ENCODE results near the gene CDH3. TPM values are rescaled to one million over a fixed set of nuclear protein-coding genes. Genes with fewer than 3 reads are reported as not detected.

Gene CDH3
- total RNA-seq, 1 experiment from 2014 or later, result 109 TPM

GRCh38 chr16:68737046-68737729, 92.1 kb downstream of the CDH3 start, which contains the start of gene CDH1:
CDH1 (plus strand) TSS chr16:68737292; CDS start chr16:68737416, 124 bp downstream.
- Histone ChIP-seq H3K9me3 (ENCODE audit: low read length) (no peaks in the 10 kb centered on the region), H3K4me2 (ENCODE audit: low read length) (peak within 1 kb of the TSS; percentile 88), H3K79me2 (ENCODE audit: low read length) (peaks cover 42% of the 10 kb centered on the region), H3K27me3 (ENCODE audit: low read length) (no peaks in the 10 kb centered on the region), H2AFZ (ENCODE audit: low read length) (peak within 1 kb of the TSS; percentile 65), H3F3A (ENCODE audit: low read length, unreplicated experiment) (peaks cover 4% of the 10 kb centered on the region), H3K27ac (ENCODE audit: low read length) (peak within 1 kb of the TSS; percentile 57), H3K4me3 (ENCODE audit: low read length) (peak within 1 kb of the TSS; percentile 90), H3K9me2 (replicated peaks; ENCODE audit: low read length) (no peaks in the 10 kb centered on the region), H3K4me1 (ENCODE audit: insufficient read depth, low read length) (peaks cover 30% of the 10 kb centered on the region), H3K36me3 (ENCODE audit: low read depth, low read length) (no peaks in the 10 kb centered on the region), H4K20me1 (ENCODE audit: low read length) (peaks cover 11% of the 10 kb centered on the region; the same call in 1 of the 2 replicates), H3K9ac (ENCODE audit: low read length) (peak within 1 kb of the TSS; percentile 82)
- POLR2A ChIA-PET (ENCODE audit: unreplicated experiment), result interaction anchor here (0.5 to 1.2 kb wide), 9 partner anchors 13 to 352 kb away, joined by 3 to 20 read pairs (median 4); no protein-coding TSS in a partner anchor
- CTCF ChIA-PET, result interaction anchor here (1.1 kb wide), 1 partner anchor 60 kb away, joined by 4 read pairs; no protein-coding TSS in a partner anchor
- intact Hi-C loops (cut with micrococcal nuclease), result no loop called here
- peak; percentile 86 for DNase-seq
- TF ChIP-seq, protein P1, sequence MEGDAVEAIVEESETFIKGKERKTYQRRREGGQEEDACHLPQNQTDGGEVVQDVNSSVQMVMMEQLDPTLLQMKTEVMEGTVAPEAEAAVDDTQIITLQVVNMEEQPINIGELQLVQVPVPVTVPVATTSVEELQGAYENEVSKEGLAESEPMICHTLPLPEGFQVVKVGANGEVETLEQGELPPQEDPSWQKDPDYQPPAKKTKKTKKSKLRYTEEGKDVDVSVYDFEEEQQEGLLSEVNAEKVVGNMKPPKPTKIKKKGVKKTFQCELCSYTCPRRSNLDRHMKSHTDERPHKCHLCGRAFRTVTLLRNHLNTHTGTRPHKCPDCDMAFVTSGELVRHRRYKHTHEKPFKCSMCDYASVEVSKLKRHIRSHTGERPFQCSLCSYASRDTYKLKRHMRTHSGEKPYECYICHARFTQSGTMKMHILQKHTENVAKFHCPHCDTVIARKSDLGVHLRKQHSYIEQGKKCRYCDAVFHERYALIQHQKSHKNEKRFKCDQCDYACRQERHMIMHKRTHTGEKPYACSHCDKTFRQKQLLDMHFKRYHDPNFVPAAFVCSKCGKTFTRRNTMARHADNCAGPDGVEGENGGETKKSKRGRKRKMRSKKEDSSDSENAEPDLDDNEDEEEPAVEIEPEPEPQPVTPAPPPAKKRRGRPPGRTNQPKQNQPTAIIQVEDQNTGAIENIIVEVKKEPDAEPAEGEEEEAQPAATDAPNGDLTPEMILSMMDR (conservative IDR thresholded peaks at IDR 0.05; ENCODE audit: low read depth, low read length), result no peak
- TF ChIP-seq EZH2 (IDR thresholded peaks at IDR 0.05; ENCODE audit: low read length, unreplicated experiment) (no peak), EZH2phosphoT487 (IDR thresholded peaks at IDR 0.05; ENCODE audit: borderline replicate concordance, low read length) (no peak)
- no TSS peak for BruUV-seq (replicated peaks)
- peak; percentile 52 for ATAC-seq

- peak overlapping the region; percentile 82 for H3K9ac ChIP-seq (ENCODE audit: low read length)
- ATAC-seq (peak; percentile 39), DNase-seq (peak; percentile 52)
- H3F3A ChIP-seq (ENCODE audit: low read length, unreplicated experiment), result peaks cover 8% of the 10 kb centered on the region
- no peaks in the 10 kb centered on the region for H3K9me2 ChIP-seq (replicated peaks; ENCODE audit: low read length)
- intact Hi-C loops (cut with micrococcal nuclease), result no loop called here
- TSS peak; percentile 49 for BruUV-seq (replicated peaks)
- peak overlapping the region; percentile 90 for H3K4me3 ChIP-seq (ENCODE audit: low read length)
- no peak overlapping the region for H2AFZ ChIP-seq (ENCODE audit: low read length)
- H3K36me3 ChIP-seq (ENCODE audit: low read depth, low read length), result no peaks in the 10 kb centered on the region
- no peaks in the 10 kb centered on the region for H3K27me3 ChIP-seq (ENCODE audit: low read length)
- H3K4me1 ChIP-seq (ENCODE audit: insufficient read depth, low read length), result peaks cover 33% of the 10 kb centered on the region
- POLR2A ChIA-PET (ENCODE audit: unreplicated experiment), result interaction anchor here (0.5 to 1.2 kb wide), 5 partner anchors 15 to 446 kb away, joined by 3 to 4 read pairs (median 4); no protein-coding TSS in a partner anchor
- CTCF ChIA-PET, result interaction anchor here (0.6 to 1.1 kb wide), 3 partner anchors 61 to 148 kb away, joined by 4 to 5 read pairs (median 4); no protein-coding TSS in a partner anchor
- peaks cover 11% of the 10 kb centered on the region; the same call in 1 of the 2 replicates for H4K20me1 ChIP-seq (ENCODE audit: low read length)
- peak overlapping the region; percentile 57 for H3K27ac ChIP-seq (ENCODE audit: low read length)
- peak overlapping the region; percentile 88 for H3K4me2 ChIP-seq (ENCODE audit: low read length)
- TF ChIP-seq EZH2phosphoT487 (IDR thresholded peaks at IDR 0.05; ENCODE audit: borderline replicate concordance, low read length), result no peak
- TF ChIP-seq, protein P1 (conservative IDR thresholded peaks at IDR 0.05; ENCODE audit: low read depth, low read length), result peak; percentile 28; the same call in 1 of the 2 replicates
- H3K9me3 ChIP-seq (ENCODE audit: low read length), result no peaks in the 10 kb centered on the region
- H3K79me2 ChIP-seq (ENCODE audit: low read length), result peaks cover 44% of the 10 kb centered on the region
Measured at GRCh38 chr16:68737730-68738629, 92.9 kb downstream of the CDH3 start.

All from PC-3 (cell line).